Measurements from ENCODE around the gene SLC17A9.

- TF ChIP-seq, protein P1, sequence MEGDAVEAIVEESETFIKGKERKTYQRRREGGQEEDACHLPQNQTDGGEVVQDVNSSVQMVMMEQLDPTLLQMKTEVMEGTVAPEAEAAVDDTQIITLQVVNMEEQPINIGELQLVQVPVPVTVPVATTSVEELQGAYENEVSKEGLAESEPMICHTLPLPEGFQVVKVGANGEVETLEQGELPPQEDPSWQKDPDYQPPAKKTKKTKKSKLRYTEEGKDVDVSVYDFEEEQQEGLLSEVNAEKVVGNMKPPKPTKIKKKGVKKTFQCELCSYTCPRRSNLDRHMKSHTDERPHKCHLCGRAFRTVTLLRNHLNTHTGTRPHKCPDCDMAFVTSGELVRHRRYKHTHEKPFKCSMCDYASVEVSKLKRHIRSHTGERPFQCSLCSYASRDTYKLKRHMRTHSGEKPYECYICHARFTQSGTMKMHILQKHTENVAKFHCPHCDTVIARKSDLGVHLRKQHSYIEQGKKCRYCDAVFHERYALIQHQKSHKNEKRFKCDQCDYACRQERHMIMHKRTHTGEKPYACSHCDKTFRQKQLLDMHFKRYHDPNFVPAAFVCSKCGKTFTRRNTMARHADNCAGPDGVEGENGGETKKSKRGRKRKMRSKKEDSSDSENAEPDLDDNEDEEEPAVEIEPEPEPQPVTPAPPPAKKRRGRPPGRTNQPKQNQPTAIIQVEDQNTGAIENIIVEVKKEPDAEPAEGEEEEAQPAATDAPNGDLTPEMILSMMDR (conservative IDR thresholded peaks at IDR 0.05; ENCODE audit: low read depth, low read length), result no peak
- no peak for TF ChIP-seq EZH2 (IDR thresholded peaks at IDR 0.05; ENCODE audit: borderline replicate concordance, low read depth, low read length, poor library complexity, severe bottlenecking)
Measured at GRCh38 chr20:62982124-62983075, 29.9 kb downstream of the SLC17A9 start.

Data from A673 (cell line).